ENCODE data around the gene ALDH9A1.

ALDH9A1 gene

GRCh38 chr1:165634154-165634921 is 64.0 kb downstream of the ALDH9A1 start:
- H3K4me3 ChIP-seq (ENCODE audit: control insufficient read depth, low read depth, low read length): no peak overlapping the region
- no peak for DNase-seq (ENCODE audit: low read depth)
- TF ChIP-seq CTCF (IDR thresholded peaks at IDR 0.05; ENCODE audit: control insufficient read depth, insufficient read depth, low read depth, low read length, missing control alignments): no peak

- DNase-seq (ENCODE audit: low read depth): peak; percentile 11
- no peak for TF ChIP-seq CTCF (IDR thresholded peaks at IDR 0.05; ENCODE audit: control insufficient read depth, insufficient read depth, low read depth, low read length, missing control alignments)
- H3K4me3 ChIP-seq (ENCODE audit: control insufficient read depth, low read depth, low read length): no peak overlapping the region
These were observed 64.7 kb downstream of the ALDH9A1 start for GRCh38 chr1:165633614-165634013.

GRCh38 chr1:165632491-165632890 is 65.9 kb downstream of the ALDH9A1 start:
- peak overlapping the region; percentile 56 for H3K4me3 ChIP-seq (ENCODE audit: control insufficient read depth, low read depth, low read length)
- DNase-seq (ENCODE audit: low read depth): no peak
- TF ChIP-seq CTCF (IDR thresholded peaks at IDR 0.05; ENCODE audit: control insufficient read depth, insufficient read depth, low read depth, low read length, missing control alignments): no peak

GRCh38 chr1:165632152-165632469 is 66.3 kb downstream of the ALDH9A1 start:
- no peak for TF ChIP-seq CTCF (IDR thresholded peaks at IDR 0.05; ENCODE audit: control insufficient read depth, insufficient read depth, low read depth, low read length, missing control alignments)
- no peak for DNase-seq (ENCODE audit: low read depth)
- peak overlapping the region; percentile 56 for H3K4me3 ChIP-seq (ENCODE audit: control insufficient read depth, low read depth, low read length)

- TF ChIP-seq CTCF (IDR thresholded peaks at IDR 0.05; ENCODE audit: control insufficient read depth, insufficient read depth, low read depth, low read length, missing control alignments): peak; percentile 18
- H3K4me3 ChIP-seq (ENCODE audit: control insufficient read depth, low read depth, low read length): peak overlapping the region; percentile 56
- peak; percentile 78 for DNase-seq (ENCODE audit: low read depth)
These were observed 66.8 kb downstream of the ALDH9A1 start for GRCh38 chr1:165631342-165632151.

- peak within 1 kb of the TSS; percentile 56 for H3K4me3 ChIP-seq (ENCODE audit: control insufficient read depth, low read depth, low read length)
- peak; percentile 59 for DNase-seq (ENCODE audit: low read depth)
- no peak for TF ChIP-seq CTCF (IDR thresholded peaks at IDR 0.05; ENCODE audit: control insufficient read depth, insufficient read depth, low read depth, low read length, missing control alignments)
These were observed 67.6 kb downstream of the ALDH9A1 start, which contains the start of gene MGST3 for GRCh38 chr1:165630629-165631341. Gene MGST3, plus strand, starts transcription at chr1:165631234. Its CDS starts 18,614 bp downstream, at chr1:165649848.

Data from AG09309 (cell line).